Neural cell (in vitro differentiated cells): ENCODE measurements around the gene SVBP.

Experiments used
- CTCF ChIP-seq: fragments of 450-650 bp; IDR thresholded peaks from 2 replicates; pipeline ENCODE4 v1.5.1; 2014; ENCODE audit warnings: antibody characterized with exemption, mild to moderate bottlenecking, moderate library complexity; ENCODE audit not compliant: poor library complexity, severe bottlenecking
- EP300 ChIP-seq: fragments of 450-650 bp; conservative IDR thresholded peaks from 2 replicates; pipeline ENCODE4 v1.6.1; 2014; ENCODE audit warnings: antibody characterized with exemption, mild to moderate bottlenecking, moderate library complexity; ENCODE audit not compliant: poor library complexity, severe bottlenecking
- EZH2 ChIP-seq: fragments of 200-600, 300-800 bp; shearing (Covaris generic), sonication (generic); IDR thresholded peaks from 2 replicates; pipeline ENCODE4 v1.6.1; 2014; ENCODE audit warnings: antibody characterized with exemption, low read length, borderline replicate concordance, mild to moderate bottlenecking; ENCODE audit not compliant: insufficient read depth, poor library complexity, severe bottlenecking
- MXI1 ChIP-seq: fragments of 450-650 bp; conservative IDR thresholded peaks from 2 replicates; pipeline ENCODE4 v1.6.1; 2014; ENCODE audit warnings: antibody characterized with exemption, mild to moderate bottlenecking; ENCODE audit not compliant: poor library complexity, severe bottlenecking
- POLR2AphosphoS5 ChIP-seq: IDR thresholded peaks from 2 replicates; pipeline ENCODE4 v1.6.1; 2012
- RAD21 ChIP-seq: fragments of 450-650 bp; conservative IDR thresholded peaks from 2 replicates; pipeline ENCODE4 v1.6.1; 2014; ENCODE audit warnings: antibody characterized with exemption, mild to moderate bottlenecking, moderate library complexity
- REST ChIP-seq: IDR thresholded peaks from 2 replicates; pipeline ENCODE4 v1.6.1; 2012; ENCODE audit warnings: borderline replicate concordance
- TAF1 ChIP-seq: IDR thresholded peaks from 2 replicates; pipeline ENCODE4 v1.6.1; 2012; ENCODE audit warnings: low read depth

DNA sequence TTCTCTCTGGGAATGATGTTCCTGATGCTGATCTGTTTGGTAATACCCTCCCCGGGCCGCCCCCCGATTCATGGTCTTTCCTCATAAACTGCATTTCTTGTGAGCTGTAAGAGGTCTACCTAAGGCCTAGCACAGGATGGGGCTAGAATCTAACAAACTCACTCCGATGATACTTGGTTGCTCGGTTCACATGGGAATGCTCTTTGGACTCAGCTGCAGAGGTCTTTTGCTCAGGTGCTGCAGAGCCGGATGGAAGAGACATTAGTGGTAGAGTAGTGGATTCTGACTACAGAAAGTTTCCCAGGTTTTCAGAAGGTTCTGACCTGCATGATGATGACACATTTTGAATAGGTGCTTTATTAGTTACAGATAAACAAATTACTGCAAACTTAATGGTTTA is 40.7 kb downstream of the SVBP start:
- no peak for TF ChIP-seq CTCF
- no peak for TF ChIP-seq TAF1
- no peak for TF ChIP-seq POLR2AphosphoS5
- TF ChIP-seq EP300: no peak
- TF ChIP-seq RAD21: no peak
- TF ChIP-seq EZH2: no peak
- no peak for TF ChIP-seq REST
- TF ChIP-seq MXI1: no peak
